HG03064 (cell line): ENCODE data around the gene SLC38A3.
"Not testable (repeated sequence)": the region's sequence is repeated elsewhere in the genome, so short reads cannot be mapped to it uniquely, and the experiment has no call there.

Source experiments
- ATAC-seq: cut with Tn5 transposase; IDR thresholded peaks from one replicate; pipeline ENCODE4 v1.9.1; 2021; ENCODE audit warnings: low read depth; ENCODE audit not compliant: unreplicated experiment

SLC38A3 gene

GRCh38 chr3:50229490-50229889 is 24.4 kb downstream of the SLC38A3 start:
- no peak for ATAC-seq

DNA sequence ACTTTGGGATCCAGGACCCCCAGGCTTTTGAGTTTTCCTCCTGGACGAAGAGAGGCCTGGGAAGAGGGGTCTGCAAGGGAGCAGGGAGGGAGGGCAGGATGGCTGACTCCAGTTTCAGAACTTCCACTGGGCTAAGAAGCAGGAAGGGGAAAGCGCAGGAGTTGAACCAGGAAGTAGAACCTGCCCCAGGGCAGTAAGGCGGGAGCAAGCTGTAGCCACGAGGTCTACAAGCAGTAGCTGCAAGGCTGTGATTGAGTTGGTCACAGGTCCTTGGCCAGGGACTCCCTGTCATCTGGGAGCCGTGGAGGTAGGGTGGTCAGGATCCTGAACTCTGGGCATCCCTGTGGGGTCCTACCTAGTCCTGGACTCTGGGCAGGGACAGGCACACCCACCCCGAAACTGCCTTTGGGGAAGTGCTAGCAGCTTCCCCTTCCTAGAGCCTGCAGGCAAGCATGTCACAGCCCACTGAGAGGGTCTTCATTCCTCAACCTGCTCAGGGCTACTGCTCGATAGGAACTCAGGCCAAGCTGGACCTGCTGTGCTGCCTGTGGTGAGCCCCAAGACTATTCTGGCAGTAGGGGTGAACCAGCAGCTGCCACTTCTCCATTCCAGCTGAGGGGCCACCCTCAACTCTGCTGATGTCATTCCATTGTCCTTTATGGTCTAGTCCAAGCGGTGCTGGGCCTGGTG is 25.2 kb downstream of the SLC38A3 start:
- no peak for ATAC-seq

DNA sequence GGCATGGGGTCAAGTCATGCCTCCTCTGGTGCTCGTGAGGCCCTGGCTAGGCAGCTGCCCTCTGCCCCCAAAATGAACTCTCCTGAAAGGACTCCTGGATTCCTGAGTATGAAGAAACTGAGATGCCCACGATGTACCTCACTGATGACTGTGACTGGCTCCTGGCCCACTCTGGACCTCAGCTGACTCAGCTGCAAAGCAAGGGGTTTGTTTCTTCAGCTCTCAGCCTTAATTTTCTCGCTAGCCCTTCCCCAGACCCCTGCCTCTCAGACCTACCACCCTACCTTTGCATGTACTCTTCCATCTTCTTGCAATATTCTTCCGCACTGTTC is 25.7 kb downstream of the SLC38A3 start:
- no peak for ATAC-seq

DNA sequence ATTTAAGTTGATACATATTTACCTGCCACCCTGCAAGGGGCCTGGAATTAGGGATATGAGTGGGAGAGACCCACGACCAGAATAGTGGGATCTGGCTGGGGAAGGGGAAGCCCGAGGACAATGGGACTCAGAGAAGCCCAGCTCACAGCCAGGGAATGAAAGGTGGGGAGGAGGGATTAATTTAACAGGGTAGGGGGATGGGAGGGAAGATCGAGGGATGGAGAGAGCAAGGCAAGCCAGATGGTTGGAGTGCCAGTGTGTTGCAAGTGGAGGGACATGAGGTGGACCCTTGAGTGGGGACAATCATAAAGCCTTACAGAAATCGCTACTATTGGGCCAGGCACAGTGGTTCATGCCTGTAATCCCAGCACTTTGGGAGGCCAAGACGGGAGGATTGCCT is 26.5 kb downstream of the SLC38A3 start:
- ATAC-seq, result no peak

- no peak for ATAC-seq
These were observed 27.2 kb downstream of the SLC38A3 start for GRCh38 chr3:50232303-50232702.

GRCh38 chr3:50233176-50233575 is 28.1 kb downstream of the SLC38A3 start:
- no peak for ATAC-seq

- peak; percentile 90 for ATAC-seq
These were observed 30.8 kb downstream of the SLC38A3 start, which contains the start of gene GNAI2 for GRCh38 chr3:50235716-50236483. Gene GNAI2, plus strand, starts transcription at chr3:50236204. Its CDS starts 132 bp downstream, at chr3:50236336.

DNA sequence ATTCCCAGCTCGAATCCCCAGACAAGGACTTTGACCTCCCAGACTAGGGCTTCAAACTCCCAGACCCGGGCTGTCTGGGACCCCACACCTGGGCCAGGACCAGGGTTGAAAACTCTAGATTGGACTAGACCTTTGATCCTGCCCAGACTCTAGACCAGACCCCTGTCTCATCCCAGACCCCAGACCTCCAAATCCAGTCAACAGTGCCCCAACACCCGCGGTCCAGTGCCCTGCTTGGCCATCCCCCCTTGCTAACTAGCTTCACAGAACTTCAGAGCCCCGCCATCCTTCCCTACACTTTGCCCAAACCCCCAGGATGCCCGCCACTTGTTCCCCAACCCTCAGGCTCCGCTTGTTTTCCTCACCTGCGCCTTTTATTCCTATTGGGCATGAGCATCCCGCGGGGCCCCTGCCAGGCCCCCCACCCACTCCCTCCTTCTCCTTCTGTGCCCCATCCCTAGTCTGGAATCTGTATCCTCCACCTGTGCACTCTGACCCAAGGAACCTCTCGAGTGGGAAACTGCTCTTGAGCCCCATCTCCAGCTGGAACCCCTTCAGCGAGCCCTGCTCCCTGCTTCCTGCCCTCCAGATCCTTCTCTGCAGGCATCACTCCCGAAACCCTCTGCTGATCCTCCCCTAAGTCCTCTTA is 31.5 kb downstream of the SLC38A3 start:
- no peak for ATAC-seq

DNA sequence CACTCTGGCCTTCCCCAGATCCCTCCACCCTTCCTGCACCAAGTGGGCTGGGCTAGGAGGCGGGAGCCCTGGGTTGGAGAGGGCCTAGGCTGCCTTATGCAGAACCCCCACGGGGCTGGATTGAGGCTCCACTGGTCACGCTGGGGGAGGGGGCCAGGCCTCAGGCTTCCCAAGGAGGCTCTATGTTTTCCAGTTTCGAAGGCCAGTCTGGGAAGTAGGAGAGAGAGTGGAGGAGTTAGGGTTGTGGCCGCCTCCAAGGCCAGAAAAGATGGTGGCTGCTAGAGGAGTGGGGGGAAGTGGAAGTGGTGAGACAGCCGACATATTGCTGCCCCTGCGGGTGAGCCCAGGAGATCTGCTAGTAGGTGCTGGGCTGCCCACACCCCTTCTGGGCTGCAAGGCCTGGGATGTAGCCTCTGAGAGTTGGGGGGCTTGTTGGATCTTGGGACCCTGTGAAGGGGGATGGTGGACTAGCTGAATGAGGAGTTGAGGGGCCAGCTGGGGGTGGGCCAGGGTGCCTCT is 32.1 kb downstream of the SLC38A3 start:
- ATAC-seq, result no peak

DNA sequence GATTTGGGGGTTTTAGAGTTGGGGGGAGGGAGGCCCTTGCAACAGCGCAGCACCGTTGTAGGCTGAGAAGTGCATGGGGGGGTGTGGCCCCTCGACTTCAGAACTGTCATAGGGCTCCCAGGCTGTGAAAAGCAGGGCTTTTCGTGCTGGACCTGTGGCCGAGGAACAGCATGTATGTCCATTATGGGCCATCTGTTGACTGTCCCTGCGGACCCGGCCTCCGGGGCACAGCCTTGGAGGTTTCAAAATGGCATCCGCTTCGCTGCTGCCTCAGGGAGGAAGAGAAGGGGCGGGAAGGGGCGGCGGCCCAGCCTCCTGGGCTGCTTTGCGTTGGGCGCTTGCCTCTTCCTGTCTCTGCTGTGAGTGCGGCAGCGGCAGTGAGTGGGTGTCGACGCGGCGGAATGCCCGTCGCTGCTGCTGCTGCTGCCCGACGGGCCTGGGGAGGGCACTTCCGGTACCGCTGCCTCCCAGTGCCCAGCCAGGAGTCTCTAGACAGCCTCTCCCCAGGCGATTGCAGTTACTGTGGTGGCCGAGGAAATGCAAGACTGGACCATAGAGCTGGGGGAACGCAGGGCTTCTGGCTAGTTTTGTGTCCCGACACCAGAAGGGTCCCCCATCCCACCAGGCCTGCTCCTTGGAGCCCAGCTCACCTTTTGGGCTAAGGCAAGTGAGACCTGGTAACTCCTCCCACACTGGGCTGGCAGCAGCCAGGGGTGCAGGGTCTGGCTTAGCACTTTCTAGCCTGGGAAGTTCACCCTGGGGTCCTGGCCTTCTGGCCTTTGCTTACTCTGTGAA is 32.9 kb downstream of the SLC38A3 start:
- ATAC-seq, result peak; percentile 25

DNA sequence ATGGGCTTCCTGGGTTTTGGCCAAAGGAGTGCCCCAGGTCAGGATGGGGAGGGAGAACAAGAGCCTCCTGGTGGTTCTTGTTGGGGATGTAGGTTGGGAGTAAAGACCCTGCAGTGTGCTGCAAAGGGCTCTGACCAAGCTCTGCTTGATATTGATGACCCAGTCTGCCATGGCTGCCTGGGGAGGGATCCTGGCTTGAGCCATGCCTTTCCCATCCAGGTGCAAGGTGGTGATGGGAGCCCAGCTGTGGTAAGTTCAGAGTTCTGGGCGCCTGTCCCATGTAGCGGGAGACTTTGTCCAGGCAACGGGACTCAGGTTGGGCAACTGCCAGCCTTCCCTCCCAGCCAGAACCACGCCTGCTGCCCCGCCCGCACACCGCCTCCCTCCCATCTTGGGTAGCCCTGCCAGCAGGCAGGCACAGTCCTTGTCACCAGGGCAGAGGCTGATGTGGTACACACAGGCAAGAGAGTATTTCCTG is 33.5 kb downstream of the SLC38A3 start:
- ATAC-seq, result no peak

- ATAC-seq, result no peak
These were observed 34.6 kb downstream of the SLC38A3 start for GRCh38 chr3:50239649-50240048.

DNA sequence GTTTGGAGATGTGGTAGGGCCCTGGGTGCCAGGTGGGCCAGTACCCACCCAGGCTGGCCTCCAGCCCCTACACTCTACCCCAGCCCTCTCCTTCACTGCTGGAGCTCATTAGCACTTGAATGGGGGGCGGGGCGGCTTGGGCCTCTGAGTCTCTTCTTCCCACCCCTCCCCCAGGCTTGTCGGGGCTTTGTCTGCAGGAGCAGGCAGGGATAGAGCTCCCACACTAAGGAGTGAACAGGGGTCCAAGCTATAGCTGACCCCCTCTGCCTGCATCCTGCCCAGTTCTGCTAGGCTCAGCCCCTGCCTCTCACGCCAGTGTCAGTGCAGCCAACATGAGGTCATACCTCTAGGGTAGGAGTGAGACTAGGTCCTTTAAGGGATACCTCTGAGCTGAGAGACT is 36.1 kb downstream of the SLC38A3 start:
- ATAC-seq, result no peak

- ATAC-seq, result no peak
These were observed 36.8 kb downstream of the SLC38A3 start for GRCh38 chr3:50241713-50242380.

GRCh38 chr3:50242381-50242770 is 37.3 kb downstream of the SLC38A3 start:
- ATAC-seq, result no peak

GRCh38 chr3:50242851-50243542 is 37.9 kb downstream of the SLC38A3 start:
- no peak for ATAC-seq

GRCh38 chr3:50243543-50243895 is 38.4 kb downstream of the SLC38A3 start:
- no peak for ATAC-seq

- ATAC-seq, result not testable (repeated sequence)
These were observed 39.7 kb downstream of the SLC38A3 start for GRCh38 chr3:50244813-50245212.

DNA sequence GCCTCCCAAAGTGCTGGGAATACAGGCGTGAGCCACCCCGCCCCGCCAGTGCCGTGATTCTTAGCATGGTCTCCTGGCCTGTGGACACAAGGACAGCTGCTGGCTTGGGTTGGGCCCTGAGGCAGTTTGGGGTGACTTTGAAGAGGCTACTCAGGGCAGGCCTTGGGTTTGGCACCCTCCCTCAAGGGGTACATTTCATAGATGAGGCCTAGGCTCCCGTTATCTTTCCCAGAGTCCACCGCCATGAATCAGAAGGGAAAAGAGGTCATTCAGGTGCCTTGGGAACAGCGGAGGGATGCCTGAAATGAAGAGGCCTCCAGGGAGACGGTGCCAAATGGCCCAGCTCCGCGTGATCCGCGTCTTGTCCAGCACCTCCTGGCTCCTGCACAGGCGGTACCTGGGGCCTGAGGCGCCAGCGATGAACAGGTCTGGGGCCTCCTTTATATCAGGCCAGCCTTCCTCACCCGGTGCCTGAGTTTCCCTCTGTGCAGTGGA is 40.2 kb downstream of the SLC38A3 start:
- ATAC-seq, result no peak
